ENCODE data around the gene C21orf58. TPM values are rescaled to one million over a fixed set of nuclear protein-coding genes. Genes with fewer than 3 reads are reported as not detected.
A peak's percentile ranks its signal among the peaks of the same experiment; 100 is the strongest.
"Not testable (repeated sequence)": the region's sequence is repeated elsewhere in the genome, so short reads cannot be mapped to it uniquely, and the experiment has no call there.

Gene C21orf58
- total RNA-seq, 1 experiment from 2014 or later: 7.8 TPM

- peak; percentile 65 for DNase-seq (ENCODE audit: low spot score)
These were observed 861 bp upstream of the C21orf58 start for GRCh38 chr21:46324390-46325072.

- no peak for DNase-seq (ENCODE audit: low spot score)
These were observed 402 bp downstream of the C21orf58 start for GRCh38 chr21:46323227-46323709.

- no peak for DNase-seq (ENCODE audit: low spot score)
These were observed 1.1 kb downstream of the C21orf58 start for GRCh38 chr21:46322351-46323226.

GRCh38 chr21:46320331-46320801, 3.3 kb downstream of the C21orf58 start:
- DNase-seq (ENCODE audit: low spot score): no peak

- no peak for DNase-seq (ENCODE audit: low spot score)
These were observed 4.5 kb downstream of the C21orf58 start for GRCh38 chr21:46319186-46319585.

- DNase-seq (ENCODE audit: low spot score): no peak
These were observed 5.2 kb downstream of the C21orf58 start for GRCh38 chr21:46318464-46318845.

GRCh38 chr21:46317710-46318463, 5.8 kb downstream of the C21orf58 start:
- DNase-seq (ENCODE audit: low spot score): no peak

GRCh38 chr21:46316708-46317324, 6.9 kb downstream of the C21orf58 start:
- DNase-seq (ENCODE audit: low spot score): no peak

GRCh38 chr21:46314441-46315020, 9.1 kb downstream of the C21orf58 start:
- no peak for DNase-seq (ENCODE audit: low spot score)

GRCh38 chr21:46312949-46313348, 10.7 kb downstream of the C21orf58 start:
- DNase-seq (ENCODE audit: low spot score): no peak

GRCh38 chr21:46311568-46311967, 12.1 kb downstream of the C21orf58 start:
- no peak for DNase-seq (ENCODE audit: low spot score)

GRCh38 chr21:46310260-46310659, 13.4 kb downstream of the C21orf58 start:
- not testable (repeated sequence) for DNase-seq (ENCODE audit: low spot score)

- DNase-seq (ENCODE audit: low spot score): no peak
These were observed 15.2 kb downstream of the C21orf58 start for GRCh38 chr21:46308431-46308830.

- peak; percentile 85 for DNase-seq (ENCODE audit: low spot score)
These were observed 16.0 kb downstream of the C21orf58 start for GRCh38 chr21:46307625-46308024.

GRCh38 chr21:46304955-46305354, 18.7 kb downstream of the C21orf58 start:
- DNase-seq (ENCODE audit: low spot score): no peak

GRCh38 chr21:46304437-46304836, 19.2 kb downstream of the C21orf58 start:
- no peak for DNase-seq (ENCODE audit: low spot score)

GRCh38 chr21:46301759-46302158, 21.9 kb downstream of the C21orf58 start:
- no peak for DNase-seq (ENCODE audit: low spot score)

- no peak for DNase-seq (ENCODE audit: low spot score)
These were observed 24.5 kb downstream of the C21orf58 start for GRCh38 chr21:46299167-46299566.

GRCh38 chr21:46297338-46298271, 26.1 kb downstream of the C21orf58 start:
- DNase-seq (ENCODE audit: low spot score): no peak

Measured in A172 (cell line).